A673 (cell line): Measurements from ENCODE around the gene WFS1. TPM values are rescaled to one million over a fixed set of nuclear protein-coding genes. Genes with fewer than 3 reads are reported as not detected.

Experiments
- BruUV-seq: library from RNA; stranded (reverse); fragments of 400-500 nt; replicated peaks from 2 replicates; lab custom pipeline; 2021; lab: Mats Ljungman, UMichigan
- CTCF ChIA-PET: fragments of 300-600 bp; sonication (Branson Sonifier 250); formaldehyde crosslinking; loops from one replicate; lab custom pipeline; 2022; ENCODE audit warnings: antibody characterized with exemption; lab: Charles Lee
- POLR2A ChIA-PET: fragments of 300-600 bp; sonication (Branson Sonifier 250); formaldehyde crosslinking; loops from one replicate; lab custom pipeline; 2022; ENCODE audit warnings: antibody characterized with exemption; ENCODE audit not compliant: low non-redundant PET; lab: Charles Lee
- DNase-seq: peaks from one replicate; pipeline ENCODE4 v3.0.0-alpha.2; 2015; ENCODE audit warnings: low spot score
- H3K27ac ChIP-seq: fragments of 200-600 bp; sonication (generic); 2 replicates; pipeline ENCODE4 v1.5.1; 2016; ENCODE audit warnings: mixed run types, low read depth, mild to moderate bottlenecking, mixed read lengths, antibody characterized with exemption, low read length; ENCODE audit not compliant: poor library complexity, severe bottlenecking
- H3K27me3 ChIP-seq: fragments of 200-600 bp; sonication (generic); replicated peaks from 2 replicates; pipeline ENCODE4 v1.6.1; 2017; ENCODE audit warnings: mixed run types, low read depth, mild to moderate bottlenecking, mixed read lengths, antibody characterized with exemption, low read length; ENCODE audit not compliant: insufficient read depth, poor library complexity
- H3K36me3 ChIP-seq: fragments of 200-600 bp; sonication (generic); 2 replicates; pipeline ENCODE4 v1.6.1; 2016; ENCODE audit warnings: mixed run types, mild to moderate bottlenecking, mixed read lengths, antibody characterized with exemption, low read length; ENCODE audit not compliant: insufficient read depth, poor library complexity, severe bottlenecking
- H3K4me1 ChIP-seq: fragments of 200-600 bp; sonication (generic); 2 replicates; pipeline ENCODE4 v1.6.1; 2017; ENCODE audit warnings: mixed run types, mild to moderate bottlenecking, mixed read lengths, antibody characterized with exemption, low read length; ENCODE audit not compliant: insufficient read depth, poor library complexity, severe bottlenecking
- H3K4me3 ChIP-seq: fragments of 200-600 bp; sonication (generic); 2 replicates; pipeline ENCODE4 v1.5.1; 2016; ENCODE audit warnings: low read depth, mixed run types, mild to moderate bottlenecking, mixed read lengths, low read length; ENCODE audit not compliant: poor library complexity, severe bottlenecking
- H3K9me3 ChIP-seq: fragments of 200-600 bp; sonication (generic); 2 replicates; pipeline ENCODE4 v1.6.1; 2016; ENCODE audit warnings: mixed run types, low read depth, mild to moderate bottlenecking, mixed read lengths, antibody characterized with exemption, low read length; ENCODE audit not compliant: poor library complexity, severe bottlenecking
- CTCF ChIP-seq: fragments of 300-800, 200-600 bp; sonication (generic); conservative IDR thresholded peaks from 2 replicates; pipeline ENCODE4 v1.5.1; 2017; ENCODE audit warnings: low read depth, mild to moderate bottlenecking, antibody characterized with exemption, low read length, moderate library complexity, mixed read lengths
- EZH2 ChIP-seq: fragments of 200-600 bp; sonication (generic); IDR thresholded peaks from 2 replicates; pipeline ENCODE4 v1.6.1; 2017; ENCODE audit warnings: borderline replicate concordance, low read depth, mild to moderate bottlenecking, mixed read lengths, antibody characterized with exemption, low read length; ENCODE audit not compliant: poor library complexity, severe bottlenecking
- intact Hi-C: fragments of 100-400 bp; cut with micrococcal nuclease; formaldehyde crosslinking; loops from one replicate; pipeline ENCODE4 v1.10.0; 2022; ENCODE audit not compliant: unreplicated experiment
- total RNA-seq: library from RNA; stranded (reverse); gene quantifications from 2 replicates; pipeline ENCODE4 v1.2.3, GENCODE V29; 2021

The WFS1 gene
- total RNA-seq, 1 experiment from 2014 or later = 14.0 TPM

DNA sequence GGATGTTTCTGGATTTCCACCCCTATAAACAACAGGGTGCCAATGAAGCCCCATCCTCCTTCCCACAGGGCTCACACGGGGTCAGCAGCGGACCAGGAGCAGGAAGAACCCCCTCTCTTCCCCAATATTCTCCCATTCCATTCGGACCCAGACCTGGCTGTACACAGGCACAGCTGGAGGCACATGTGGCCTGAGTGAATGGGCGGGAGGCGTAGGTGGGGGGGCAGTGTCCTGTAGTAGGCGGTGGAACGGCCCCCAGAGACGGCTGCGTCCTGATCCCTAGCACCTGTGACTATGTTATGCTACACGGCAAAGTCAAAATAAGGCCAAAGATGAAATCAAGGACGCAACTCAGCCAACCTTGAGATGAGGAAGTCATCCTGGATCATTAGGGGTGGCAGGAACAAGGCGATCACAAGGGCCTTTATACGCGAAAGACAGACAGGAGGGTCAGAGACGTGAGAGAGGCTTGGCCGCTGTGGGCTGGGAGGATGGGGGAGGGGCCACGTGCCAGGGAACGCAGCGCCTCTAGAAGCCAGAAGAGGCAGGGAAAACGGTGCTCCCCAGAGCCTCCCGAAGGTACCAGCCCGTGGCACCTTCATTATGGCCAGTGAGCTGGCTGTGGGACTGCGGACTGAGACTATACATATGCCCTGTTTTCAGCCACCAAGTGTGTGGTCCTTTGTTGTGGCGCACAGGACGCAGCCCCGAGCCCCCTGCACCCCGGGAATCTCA lies 75.6 kb downstream of the WFS1 start:
- POLR2A ChIA-PET = no interaction called here
- TF ChIP-seq EZH2 (no peak), CTCF (no peak)
- Histone ChIP-seq H3K36me3 (no peaks in the 10 kb centered on the region), H3K9me3 (no peaks in the 10 kb centered on the region), H3K4me1 (no peaks in the 10 kb centered on the region), H3K27ac (no peak overlapping the region), H3K27me3 (peaks cover 18% of the 10 kb centered on the region), H3K4me3 (no peak overlapping the region)
- BruUV-seq = no TSS peak
- DNase-seq = no peak
- CTCF ChIA-PET = no interaction called here
- intact Hi-C loops = no loop called here

GRCh38 chr4:6345866-6346265 lies 76.2 kb downstream of the WFS1 start:
- Histone ChIP-seq H3K9me3 (no peaks in the 10 kb centered on the region), H3K4me1 (no peaks in the 10 kb centered on the region), H3K27ac (no peak overlapping the region), H3K36me3 (no peaks in the 10 kb centered on the region), H3K4me3 (no peak overlapping the region), H3K27me3 (peaks cover 18% of the 10 kb centered on the region)
- no TSS peak for BruUV-seq
- TF ChIP-seq EZH2 (no peak), CTCF (no peak)
- no peak for DNase-seq
- CTCF ChIA-PET = no interaction called here
- intact Hi-C loops = no loop called here
- POLR2A ChIA-PET = no interaction called here

GRCh38 chr4:6346373-6347110 lies 76.9 kb downstream of the WFS1 start:
- no TSS peak for BruUV-seq
- no peak for DNase-seq
- H3K4me3 ChIP-seq = no peak overlapping the region
- CTCF ChIA-PET = no interaction called here
- H3K36me3 ChIP-seq = no peaks in the 10 kb centered on the region
- intact Hi-C loops = no loop called here
- no peak for TF ChIP-seq EZH2
- TF ChIP-seq CTCF = no peak
- POLR2A ChIA-PET = no interaction called here
- no peak overlapping the region for H3K27ac ChIP-seq
- no peaks in the 10 kb centered on the region for H3K9me3 ChIP-seq
- H3K27me3 ChIP-seq = peaks cover 18% of the 10 kb centered on the region
- H3K4me1 ChIP-seq = no peaks in the 10 kb centered on the region
